DMS153 treated with DMSO at 0.1 percent for 48 hours (cell line): Measurements from ENCODE around the gene NRBF2.
"Not testable (repeated sequence)": the region's sequence is repeated elsewhere in the genome, so short reads cannot be mapped to it uniquely, and the experiment has no call there.

Source experiments
- DNase-seq: peaks from one replicate; lab custom pipeline; 2025; ENCODE audit not compliant: unreplicated experiment; lab: John Stamatoyannopoulos, UW

NRBF2 gene

DNA sequence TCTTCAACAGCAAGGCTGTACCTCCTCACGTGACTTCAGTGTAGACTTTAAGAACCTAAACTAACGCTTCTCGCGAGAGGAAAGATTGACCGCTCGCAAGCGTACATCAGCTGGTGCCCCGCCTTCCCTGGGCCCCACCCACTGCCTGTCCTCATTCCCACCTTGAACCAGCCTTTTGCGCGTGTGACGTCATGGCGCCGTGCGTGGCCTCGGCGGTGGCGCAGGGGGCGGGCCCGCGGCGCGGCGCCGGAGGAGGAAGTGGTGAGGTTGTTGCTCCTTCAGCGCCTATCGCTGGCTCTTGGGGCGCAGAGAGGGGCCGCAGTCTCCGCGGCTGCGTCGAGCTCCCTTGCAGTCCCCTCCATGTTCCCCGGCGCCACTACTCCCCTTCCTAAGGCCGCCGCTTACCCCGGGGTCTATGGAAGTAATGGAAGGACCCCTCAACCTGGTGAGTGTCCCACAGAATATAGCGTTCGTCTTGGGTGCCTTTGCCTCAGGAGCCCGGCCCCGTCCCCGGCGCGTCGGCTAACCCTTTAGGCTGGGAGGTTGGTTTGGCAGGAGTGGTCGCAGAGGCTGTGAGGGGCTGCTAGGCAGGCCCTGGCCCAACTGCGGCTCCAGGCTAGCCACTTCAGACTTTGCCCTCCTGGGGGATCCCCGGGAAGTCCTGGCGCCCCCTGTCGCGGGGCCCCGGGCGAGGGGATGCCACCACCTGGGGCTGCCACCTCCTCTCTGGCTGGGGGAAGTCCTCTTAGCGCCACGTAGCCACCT lies at the start of gene NRBF2:
TSS of gene NRBF2 (plus strand) at position 273 of the 765 bp plus-strand sequence. CDS start at position 416, 143 bp downstream.
- peak; percentile 98 for DNase-seq

DNA sequence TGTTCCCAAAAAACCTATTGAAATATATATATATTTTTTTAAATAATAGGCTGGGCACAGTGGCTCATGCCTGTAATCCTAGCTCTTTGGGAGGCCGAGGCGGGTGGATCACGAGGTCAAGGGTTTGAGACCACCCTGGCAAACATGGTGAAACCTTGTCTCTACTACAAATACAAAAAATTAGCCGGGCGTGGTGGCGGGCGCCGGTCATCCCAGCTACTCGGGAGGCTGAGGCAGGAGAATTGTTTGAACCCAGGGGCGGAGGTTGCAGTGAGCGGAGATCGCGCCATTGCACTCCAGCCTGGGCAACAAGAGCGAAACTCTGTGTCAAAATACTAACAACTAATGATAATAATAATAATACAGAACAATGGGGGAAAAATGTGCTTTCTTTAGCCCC lies 49.7 kb upstream of the NRBF2 start:
- not testable (repeated sequence) for DNase-seq

DNA sequence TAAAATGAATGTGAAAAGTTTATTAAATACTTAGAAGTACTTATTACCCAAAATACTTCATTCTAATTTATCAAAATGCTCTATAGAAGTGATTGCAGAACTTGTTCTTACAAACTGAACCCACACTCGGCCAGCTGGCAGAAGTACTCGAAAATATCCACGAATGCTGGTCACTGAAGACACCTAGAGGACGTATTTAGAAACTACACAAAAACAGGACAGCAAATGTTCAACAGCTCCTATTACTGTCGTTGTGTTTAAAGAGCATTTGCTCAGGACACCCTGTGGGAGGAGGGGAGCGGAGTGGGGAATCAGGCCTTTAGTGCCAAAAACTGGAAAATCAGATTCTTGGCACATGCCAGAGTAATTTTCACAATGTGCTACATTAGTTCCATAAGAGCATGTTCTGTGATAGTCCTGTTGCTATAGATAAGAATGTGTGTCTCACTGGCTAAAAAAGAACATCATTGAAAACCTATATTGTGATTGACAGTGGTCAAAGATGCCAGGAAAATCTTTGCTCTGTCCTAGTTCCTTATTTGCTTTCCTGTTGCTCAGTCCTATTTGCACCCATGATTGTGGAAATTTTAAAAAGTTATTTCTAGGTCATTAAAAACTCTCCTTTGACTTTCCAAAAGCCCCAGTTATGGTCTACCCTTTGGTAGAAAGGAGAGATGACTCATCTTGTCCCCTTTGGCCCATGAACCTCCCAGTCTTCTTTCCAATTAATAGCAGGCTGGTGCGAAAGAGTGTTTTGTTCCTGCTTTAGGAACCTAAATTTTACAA lies 49.0 kb upstream of the NRBF2 start:
- peak; percentile 62 for DNase-seq

DNA sequence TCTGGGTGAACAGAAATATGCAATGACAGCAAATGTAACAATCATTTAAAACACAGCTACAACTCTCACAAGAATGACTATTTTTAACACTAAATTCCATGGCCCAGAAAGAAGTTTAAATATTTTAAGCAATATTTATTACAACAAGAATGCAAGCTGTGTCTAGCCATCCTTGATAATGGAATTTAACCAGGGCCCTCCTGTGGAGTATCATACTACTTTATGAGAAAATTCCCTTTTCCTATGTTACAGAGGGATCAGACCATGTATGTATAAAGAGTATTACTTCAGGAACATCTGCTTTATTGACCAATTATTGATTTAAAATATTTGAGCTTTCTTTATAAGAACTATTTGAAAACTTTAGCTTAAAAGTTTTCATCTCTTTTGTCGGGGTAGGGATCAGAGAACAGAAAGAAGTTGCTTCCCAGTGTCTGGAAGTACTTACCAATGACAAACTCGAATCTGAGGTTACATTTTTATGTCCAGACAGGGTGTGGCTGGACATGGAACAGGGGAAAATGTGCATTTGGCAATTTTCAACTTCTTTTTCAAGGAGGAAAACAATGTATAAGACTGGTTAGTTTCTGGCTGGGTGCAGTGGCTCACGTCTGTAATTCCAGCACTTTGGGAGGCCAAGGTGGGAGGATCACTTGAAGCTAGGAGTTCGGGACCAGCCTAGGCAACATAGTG lies 48.3 kb upstream of the NRBF2 start:
- DNase-seq, result no peak

DNA sequence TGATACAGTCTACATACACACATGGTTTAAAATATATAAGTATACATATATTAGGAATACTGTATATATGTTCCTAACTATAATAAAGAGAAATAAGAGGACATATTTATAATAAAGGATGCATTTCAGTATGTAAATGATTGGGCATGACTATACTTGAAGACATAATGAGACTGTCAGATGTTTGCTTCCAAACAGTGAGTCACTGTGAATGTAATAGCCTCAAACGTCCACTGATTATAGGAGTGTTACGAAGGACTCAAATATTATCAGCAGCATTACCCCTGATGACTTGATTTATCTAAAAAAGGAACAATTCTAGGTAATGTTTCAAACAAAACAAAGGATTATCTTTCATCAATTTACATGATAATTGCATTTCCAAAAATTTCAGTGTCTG lies 39.9 kb upstream of the NRBF2 start:
- no peak for DNase-seq

DNA sequence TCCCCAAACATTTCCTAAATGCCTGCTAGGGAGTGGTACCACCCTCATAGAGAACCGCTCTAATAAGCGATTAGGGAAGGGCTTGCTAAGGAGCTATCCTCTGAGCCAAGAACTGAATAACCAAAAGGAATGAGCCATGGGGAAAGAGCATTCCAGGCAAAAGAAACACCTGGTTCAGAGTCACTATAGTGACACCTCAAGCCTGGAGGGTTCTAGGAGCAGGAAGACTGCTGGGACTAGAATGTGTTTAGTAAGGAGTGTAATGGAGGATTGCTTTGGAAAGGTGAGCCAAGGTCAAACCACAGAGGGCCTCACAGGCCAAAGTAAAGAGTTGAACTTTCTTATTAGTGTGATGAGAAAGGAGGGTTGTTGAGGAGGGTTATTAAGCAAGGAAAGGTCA lies 38.7 kb upstream of the NRBF2 start:
- DNase-seq, result no peak

DNA sequence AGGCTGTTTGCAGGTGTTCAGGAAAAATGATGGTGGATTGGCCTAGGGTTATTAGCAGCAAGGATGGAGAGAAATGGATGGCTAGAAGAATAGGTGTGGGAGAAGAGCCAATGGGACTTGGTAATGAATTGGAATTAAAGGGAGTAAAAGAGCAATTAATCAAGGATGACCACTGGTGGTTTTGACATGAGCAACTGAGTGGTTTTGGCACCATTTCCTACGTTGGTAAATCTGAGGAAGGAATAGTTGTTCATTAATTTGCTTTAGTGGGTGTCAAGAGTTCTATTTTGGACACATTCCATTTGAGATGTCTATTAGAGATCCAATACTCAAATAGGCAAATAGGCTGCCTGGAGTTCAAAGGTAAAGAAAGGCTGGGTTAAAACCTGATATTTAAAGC lies 38.2 kb upstream of the NRBF2 start:
- DNase-seq, result no peak

DNA sequence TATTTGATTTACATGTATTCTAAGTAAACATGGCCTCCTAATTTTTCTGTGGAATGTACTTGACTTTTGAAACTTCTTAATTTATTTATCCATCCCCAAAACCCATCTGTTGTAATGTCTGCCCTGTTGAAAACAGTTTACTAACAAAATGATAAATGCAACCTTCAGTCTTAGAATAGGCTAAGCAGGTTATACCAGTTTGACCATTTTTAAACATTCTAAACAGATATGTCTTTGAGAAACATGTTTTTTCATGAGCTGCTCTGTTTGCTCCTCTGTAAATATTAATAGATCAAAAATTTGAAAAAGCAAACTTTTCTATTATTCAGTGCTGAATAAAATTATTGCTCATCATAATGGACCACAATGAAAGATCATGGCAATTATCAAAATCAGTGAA lies 33.4 kb upstream of the NRBF2 start:
- DNase-seq, result no peak

DNA sequence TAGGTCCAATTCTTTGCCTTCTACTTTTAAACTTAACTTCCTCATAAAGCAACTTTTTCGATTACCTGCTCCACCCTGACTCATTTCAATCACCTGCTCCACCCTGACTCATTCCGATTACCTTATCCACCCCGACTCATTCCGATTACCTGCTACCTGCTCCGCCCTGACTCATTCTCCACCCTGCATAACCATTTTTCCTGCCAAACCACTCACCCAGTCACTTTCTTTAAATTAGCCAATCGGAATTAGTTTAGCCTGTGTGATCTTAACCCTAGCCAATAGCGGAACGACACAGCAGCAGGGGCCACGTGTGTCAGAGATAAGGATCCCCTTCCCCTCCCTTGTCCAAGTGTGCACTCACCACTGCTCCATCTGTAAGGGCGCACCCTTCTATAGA lies 32.0 kb upstream of the NRBF2 start:
- DNase-seq, result not testable (repeated sequence)

DNA sequence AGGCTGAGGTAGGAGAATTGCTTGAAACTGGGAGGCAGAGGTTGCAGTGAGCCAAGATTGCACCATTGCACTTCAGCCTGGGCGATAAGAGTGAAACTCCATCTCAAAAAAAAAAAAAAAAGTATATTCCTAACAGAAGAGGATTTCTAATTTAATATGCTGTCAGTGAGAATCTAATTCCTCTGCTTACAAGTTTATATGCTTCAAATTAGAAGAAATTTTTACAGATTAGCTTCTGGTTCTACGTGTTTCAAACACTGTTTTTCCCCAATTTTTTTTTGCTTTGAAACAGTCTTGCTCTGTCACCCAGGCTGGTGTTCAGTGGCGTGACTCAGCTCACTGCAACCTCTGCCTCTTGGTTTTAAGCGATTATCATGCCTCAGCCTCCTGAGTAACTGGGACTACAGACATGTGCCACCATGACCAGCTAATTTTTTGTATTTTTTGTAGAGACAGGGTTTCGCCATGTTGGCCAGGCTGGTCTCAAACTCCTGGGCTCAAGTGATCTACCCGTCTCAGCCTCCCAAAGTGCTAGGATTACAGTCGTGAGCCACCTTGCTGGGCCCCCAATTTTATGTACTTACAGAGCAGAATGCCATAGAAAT lies 30.7 kb upstream of the NRBF2 start:
- not testable (repeated sequence) for DNase-seq

DNA sequence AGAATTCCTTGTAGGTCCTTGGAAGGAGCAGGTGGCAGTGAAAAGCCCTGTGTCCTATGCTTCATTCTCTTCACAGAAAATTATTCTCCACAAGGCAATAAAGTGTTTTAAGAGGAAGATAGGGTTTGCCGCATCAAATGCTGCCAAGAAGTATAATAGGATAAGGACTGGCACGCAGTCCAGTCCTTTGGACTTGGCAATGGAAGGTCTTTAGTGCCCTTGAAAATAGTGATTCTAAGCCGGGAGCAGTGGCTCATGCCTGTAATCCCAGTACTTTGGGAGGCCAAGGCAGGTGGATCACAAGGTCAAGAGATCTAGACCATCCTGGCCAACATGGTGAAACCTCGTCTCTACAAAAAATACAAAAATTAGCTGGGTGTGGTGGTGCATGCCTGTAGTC lies 29.9 kb upstream of the NRBF2 start:
- not testable (repeated sequence) for DNase-seq

DNA sequence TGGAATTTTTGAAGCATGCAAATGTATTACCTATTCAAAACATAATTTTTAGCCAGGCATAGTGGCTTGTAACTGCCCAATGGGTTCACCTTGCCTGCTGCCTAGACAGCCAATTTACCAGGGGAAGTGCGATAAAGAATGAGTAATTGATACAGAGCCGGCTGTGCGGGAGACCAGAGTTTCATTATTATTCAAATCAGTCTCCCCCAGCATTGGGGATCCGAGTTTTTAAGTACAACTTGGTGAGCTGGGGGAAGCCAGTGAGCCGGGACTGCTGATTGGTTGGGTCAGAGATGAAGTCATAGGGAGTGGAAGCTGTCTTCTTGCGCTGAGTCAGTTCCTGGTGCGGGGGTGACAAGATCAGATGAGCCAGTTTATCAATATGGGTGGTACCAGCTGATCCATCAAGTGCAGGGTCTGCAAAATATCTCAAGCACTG lies 29.1 kb upstream of the NRBF2 start:
- DNase-seq, result no peak

DNA sequence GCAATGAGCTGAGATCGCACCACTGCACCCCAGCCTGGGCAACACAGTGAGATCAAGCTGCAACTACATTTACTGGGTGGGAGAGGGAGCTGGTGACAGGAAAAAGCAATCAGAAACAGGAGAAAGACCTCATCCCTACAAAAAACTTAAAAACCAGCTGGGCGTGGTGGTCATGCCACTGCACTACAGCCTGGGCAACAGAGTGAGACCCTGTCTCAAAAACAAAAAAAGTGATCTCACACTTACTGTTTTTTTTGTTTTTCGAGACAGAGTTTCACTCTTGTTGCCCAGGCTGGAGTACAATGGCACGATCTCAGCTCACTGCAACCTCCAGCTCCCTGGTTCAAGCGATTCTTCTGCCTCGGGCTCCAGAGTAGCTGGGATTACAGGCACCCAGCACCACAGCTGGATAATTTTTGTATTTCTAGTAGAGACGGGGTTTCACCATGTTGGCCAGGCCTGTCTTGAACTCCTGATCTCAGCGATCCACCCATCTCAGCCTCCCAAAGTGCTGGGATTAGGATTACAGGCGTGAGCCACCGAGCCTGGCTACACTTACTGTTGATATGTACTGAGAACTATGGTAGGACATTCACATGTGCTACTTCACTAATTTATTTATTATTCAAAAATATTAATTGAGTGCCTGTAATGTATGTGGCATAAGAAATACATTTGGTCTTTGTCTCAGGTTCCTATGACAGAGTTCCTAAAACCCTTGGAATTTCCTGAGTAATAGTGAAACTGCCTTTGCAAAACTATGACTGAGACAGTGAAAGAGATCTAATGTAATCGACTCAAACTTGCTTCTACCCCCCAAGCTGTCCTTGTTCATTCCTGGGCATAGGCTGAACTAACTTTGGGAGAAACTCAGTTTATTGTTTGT lies 27.7 kb upstream of the NRBF2 start:
- DNase-seq, result no peak

DNA sequence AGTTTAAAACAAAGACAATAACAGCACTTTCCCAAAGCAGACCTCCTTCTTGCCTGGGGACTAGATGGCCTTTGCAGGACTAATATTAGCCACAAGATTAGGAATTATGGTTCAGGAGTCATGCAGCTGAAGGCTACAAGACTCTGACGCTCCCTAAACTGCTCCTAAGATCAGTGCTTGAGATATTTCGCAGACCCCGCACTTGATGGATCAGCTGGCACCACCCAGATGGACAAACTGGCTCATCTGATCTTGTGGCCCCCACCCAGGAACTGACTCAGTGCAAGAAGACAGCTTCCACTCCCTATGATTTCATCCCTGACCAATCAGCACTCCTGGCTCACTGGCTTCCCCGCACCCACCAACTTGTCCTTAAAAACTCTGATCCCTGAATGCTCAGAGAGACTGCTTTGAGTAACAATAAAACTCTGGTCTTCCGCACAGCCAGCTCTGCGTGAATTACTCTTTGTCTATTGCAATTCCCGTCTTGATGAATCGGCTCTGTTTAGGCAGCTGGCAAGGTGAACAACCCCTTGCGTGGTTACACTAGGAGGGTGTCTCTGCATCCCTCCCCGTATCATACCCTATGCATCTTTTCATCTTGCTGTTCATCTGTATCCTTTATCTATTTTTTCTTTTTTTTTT lies 26.9 kb upstream of the NRBF2 start:
- DNase-seq, result no peak

DNA sequence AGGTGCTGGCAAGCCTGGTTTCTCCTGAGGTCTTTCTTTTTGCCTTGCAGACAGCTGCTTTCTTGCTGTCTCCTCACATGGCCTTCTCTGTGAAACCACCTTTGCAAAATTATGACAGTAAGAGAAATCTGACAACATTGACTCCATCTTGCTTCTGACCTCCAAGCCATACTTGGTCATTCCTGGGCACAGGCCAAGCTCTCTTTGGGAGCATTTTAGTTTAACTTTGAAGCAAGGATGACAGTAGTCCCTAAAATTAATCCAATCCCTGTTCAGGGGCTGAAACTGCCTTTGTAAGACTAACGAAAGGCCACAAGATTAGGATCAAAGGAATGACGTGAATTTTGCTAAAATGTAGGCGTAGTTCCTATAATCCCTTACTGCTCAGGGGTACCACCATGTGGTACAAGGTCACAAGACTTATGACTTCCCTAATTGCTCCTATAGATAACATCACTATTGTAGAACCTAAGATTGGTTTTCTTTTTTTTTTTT lies 25.1 kb upstream of the NRBF2 start:
- no peak for DNase-seq

DNA sequence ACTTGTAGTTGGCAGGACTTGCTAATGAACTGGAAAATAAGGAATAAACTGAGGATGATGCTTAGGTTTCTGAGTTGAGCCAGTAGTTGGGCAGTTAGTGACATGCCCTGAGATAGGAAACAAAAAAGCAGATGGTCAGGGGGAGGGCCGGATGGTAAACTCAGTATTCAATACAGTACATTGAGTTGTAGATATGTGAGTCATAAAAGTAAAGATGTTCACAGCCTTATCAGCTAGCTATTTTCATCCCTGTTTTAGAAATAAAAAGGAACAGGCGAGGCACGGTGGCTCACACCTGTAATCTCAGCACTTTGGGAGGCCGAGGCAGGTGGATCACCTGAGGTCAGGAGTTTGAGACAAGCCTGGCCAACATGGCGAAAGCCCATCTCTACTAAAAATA lies 22.2 kb upstream of the NRBF2 start:
- DNase-seq, result no peak

DNA sequence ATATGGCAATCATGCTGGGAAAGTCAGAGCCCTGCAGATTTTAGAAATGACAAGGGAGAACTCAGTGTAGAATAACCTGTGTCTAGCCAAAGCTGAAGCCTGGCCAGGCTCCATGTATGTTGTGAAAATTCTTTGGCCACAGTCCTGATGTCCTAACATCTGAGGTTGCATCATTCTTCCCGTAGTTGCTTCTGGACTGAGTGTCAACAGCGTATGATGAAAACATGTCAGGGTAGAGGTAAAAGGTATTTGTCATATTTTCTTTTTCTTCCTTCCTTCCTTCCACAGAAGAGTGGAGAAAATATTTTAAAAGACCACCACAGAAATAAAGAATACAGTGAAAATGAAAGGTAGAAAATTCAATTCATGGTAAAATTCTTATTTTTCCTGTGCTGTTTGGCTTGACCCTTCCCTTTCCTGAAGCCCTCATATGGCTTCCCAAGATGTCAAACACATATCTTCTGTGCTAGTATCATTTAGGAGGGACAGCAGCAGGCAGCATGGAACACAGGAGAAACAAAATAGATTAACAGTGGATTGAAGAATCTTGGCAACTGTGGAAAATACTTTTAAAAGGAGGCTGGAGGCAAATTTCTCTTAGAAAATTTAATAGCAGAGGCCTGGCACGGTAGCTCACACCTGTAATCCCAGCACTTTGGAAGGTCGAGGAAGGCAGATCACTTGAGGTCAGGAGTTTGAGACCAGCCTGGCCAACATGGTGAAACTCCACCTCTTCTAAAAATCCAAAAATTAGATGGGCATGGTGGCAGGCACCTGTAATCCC lies 18.9 kb upstream of the NRBF2 start:
- DNase-seq, result no peak

DNA sequence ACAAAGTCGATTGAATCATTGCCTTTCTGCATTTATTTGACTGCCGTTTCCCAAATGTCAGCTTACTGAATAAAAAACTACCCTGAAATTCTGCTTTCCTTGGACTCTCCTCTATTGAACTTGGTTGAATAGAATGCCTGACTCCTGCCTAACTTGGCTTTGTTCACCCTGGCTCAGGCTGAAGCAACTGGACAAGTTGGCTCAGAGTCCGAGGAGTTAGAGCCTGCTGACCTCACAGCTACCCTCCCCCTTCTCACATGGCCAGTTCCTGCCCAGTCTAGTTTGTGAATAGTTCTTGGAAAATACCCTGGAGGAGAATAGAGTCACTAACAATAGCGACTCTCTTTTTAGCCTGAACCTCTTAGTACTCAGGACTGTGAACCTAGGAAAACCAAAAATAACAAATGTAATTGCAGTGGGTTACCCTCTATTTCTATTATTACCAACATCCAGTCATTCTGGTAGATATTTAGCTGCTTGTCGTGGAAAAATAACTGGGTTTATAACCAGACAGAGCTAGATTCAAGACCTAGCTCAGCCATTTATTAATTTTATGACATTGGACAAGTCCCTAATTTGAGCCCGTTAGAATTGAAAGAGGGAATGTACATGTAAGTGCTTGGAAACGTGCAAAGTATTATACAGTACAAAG lies 17.3 kb upstream of the NRBF2 start:
- no peak for DNase-seq
